AG04450 (cell line): ENCODE measurements around the gene MST1. TPM values are rescaled to one million over a fixed set of nuclear protein-coding genes. Genes with fewer than 3 reads are reported as not detected.

Experiments
- CTCF ChIA-PET: fragments of 300-600, 350-600 bp; formaldehyde crosslinking; extraction: SDS; loops from one replicate; lab custom pipeline; 2022; ENCODE audit warnings: antibody characterized with exemption, inconsistent platforms; lab: Charles Lee
- POLR2A ChIA-PET: fragments of 350-600 bp; formaldehyde crosslinking; extraction: SDS; loops from one replicate; lab custom pipeline; 2021; ENCODE audit warnings: antibody characterized with exemption, inconsistent platforms; lab: Yijun Ruan, JAX
- DNase-seq: peaks from one replicate; pipeline ENCODE4 v3.0.0-alpha.2; 2011; ENCODE audit warnings: low read depth, low spot score
- H3K27ac ChIP-seq: one replicate; pipeline ENCODE4 v1.5.1; 2012; ENCODE audit warnings: low read depth, low read length, control low read depth
- H3K27me3 ChIP-seq: one replicate; pipeline ENCODE4 v1.6.0; 2012; ENCODE audit warnings: low read length; ENCODE audit not compliant: control insufficient read depth, insufficient read depth
- H3K4me3 ChIP-seq: 2 replicates; pipeline ENCODE4 v1.5.1; 2011; ENCODE audit warnings: mild to moderate bottlenecking, low read depth, low read length, control low read depth
- H3K9me3 ChIP-seq: 2 replicates; pipeline ENCODE4 v1.5.1; 2012; ENCODE audit warnings: low read length; ENCODE audit not compliant: control insufficient read depth, insufficient read depth
- CTCF ChIP-seq: IDR thresholded peaks from 2 replicates; pipeline ENCODE4 v1.5.1; 2011; ENCODE audit warnings: low read depth, low read length, control low read depth, inconsistent platforms
- polyA plus RNA-seq: library from polyadenylated mRNA; depleted of rRNA; stranded (reverse); fragments of >200 nt; gene quantifications from 2 replicates; pipeline ENCODE4 v1.2.3, GENCODE V29; 2011

Gene MST1
- polyA plus RNA-seq, 1 experiment = 6.5 TPM

- ChIA-PET CTCF (interaction anchor here (0.6 to 1.9 kb wide), 4 partner anchors 23 to 170 kb away, joined by 3 to 19 read pairs (median 3); no protein-coding TSS in a partner anchor), POLR2A (interaction anchor here (0.9 to 1.3 kb wide), 2 partner anchors 78 to 129 kb away, joined by 3 to 7 read pairs; no protein-coding TSS in a partner anchor)
- no peak for TF ChIP-seq CTCF
- Histone ChIP-seq H3K27me3 (peaks cover 9% of the 10 kb centered on the region), H3K27ac (no peak overlapping the region), H3K4me3 (no peak overlapping the region), H3K9me3 (peaks cover 12% of the 10 kb centered on the region)
- DNase-seq = no peak
These were observed 19.9 kb downstream of the MST1 start for GRCh38 chr3:49669352-49669751.

GRCh38 chr3:49668861-49669260 is 20.4 kb downstream of the MST1 start:
- peaks cover 10% of the 10 kb centered on the region for H3K27me3 ChIP-seq
- DNase-seq = no peak
- no peak overlapping the region for H3K4me3 ChIP-seq
- peaks cover 12% of the 10 kb centered on the region for H3K9me3 ChIP-seq
- no peak overlapping the region for H3K27ac ChIP-seq
- CTCF ChIA-PET = interaction anchor here (0.6 to 1.9 kb wide), 3 partner anchors 57 to 170 kb away, joined by 3 to 19 read pairs (median 3); no protein-coding TSS in a partner anchor
- no peak for TF ChIP-seq CTCF
- POLR2A ChIA-PET = interaction anchor here (0.9 to 1.3 kb wide), 2 partner anchors 78 to 129 kb away, joined by 3 to 7 read pairs; no protein-coding TSS in a partner anchor

GRCh38 chr3:49668414-49668797 is 20.9 kb downstream of the MST1 start:
- H3K9me3 ChIP-seq = peaks cover 7% of the 10 kb centered on the region
- ChIA-PET POLR2A (interaction anchor here (0.9 kb wide), 1 partner anchor 77 kb away, joined by 3 read pairs; no protein-coding TSS in a partner anchor), CTCF (interaction anchor here (1.9 to 4.5 kb wide), 2 partner anchors 129 kb away, joined by 19 to 28 read pairs; no protein-coding TSS in a partner anchor)
- no peak overlapping the region for H3K4me3 ChIP-seq
- no peak for TF ChIP-seq CTCF
- H3K27ac ChIP-seq = no peak overlapping the region
- H3K27me3 ChIP-seq = peaks cover 14% of the 10 kb centered on the region
- DNase-seq = no peak

- no peak overlapping the region for H3K27ac ChIP-seq
- no peak overlapping the region for H3K4me3 ChIP-seq
- no peak for DNase-seq
- H3K9me3 ChIP-seq = peaks cover 2% of the 10 kb centered on the region
- ChIA-PET CTCF (interaction anchor here (0.6 to 4.5 kb wide), 2 partner anchors 128 to 130 kb away, joined by 4 to 28 read pairs; no protein-coding TSS in a partner anchor), POLR2A (no interaction called here)
- TF ChIP-seq CTCF = no peak
- peaks cover 16% of the 10 kb centered on the region for H3K27me3 ChIP-seq
These were observed 21.4 kb downstream of the MST1 start for GRCh38 chr3:49667701-49668413.

- POLR2A ChIA-PET = interaction anchor here (0.5 kb wide), 1 partner anchor 125 kb away, joined by 3 read pairs; no protein-coding TSS in a partner anchor
- CTCF ChIA-PET = interaction anchor here (0.7 to 4.5 kb wide), 2 partner anchors 18 to 127 kb away, joined by 7 to 28 read pairs; no protein-coding TSS in a partner anchor
- Histone ChIP-seq H3K27ac (no peak overlapping the region), H3K27me3 (peaks cover 17% of the 10 kb centered on the region), H3K9me3 (no peaks in the 10 kb centered on the region; the same call in 1 of the 2 replicates), H3K4me3 (no peak overlapping the region)
- DNase-seq = no peak
- TF ChIP-seq CTCF = no peak
These were observed 22.7 kb downstream of the MST1 start for GRCh38 chr3:49666592-49666991.
